ELF-1 (cell line): ENCODE data around the gene SEMA5A.

ENCODE experiments used
- DNase-seq: peaks from one replicate; pipeline ENCODE4 v3.0.0-alpha.2; 2016; ENCODE audit warnings: low read depth, low spot score

Gene SEMA5A

DNA sequence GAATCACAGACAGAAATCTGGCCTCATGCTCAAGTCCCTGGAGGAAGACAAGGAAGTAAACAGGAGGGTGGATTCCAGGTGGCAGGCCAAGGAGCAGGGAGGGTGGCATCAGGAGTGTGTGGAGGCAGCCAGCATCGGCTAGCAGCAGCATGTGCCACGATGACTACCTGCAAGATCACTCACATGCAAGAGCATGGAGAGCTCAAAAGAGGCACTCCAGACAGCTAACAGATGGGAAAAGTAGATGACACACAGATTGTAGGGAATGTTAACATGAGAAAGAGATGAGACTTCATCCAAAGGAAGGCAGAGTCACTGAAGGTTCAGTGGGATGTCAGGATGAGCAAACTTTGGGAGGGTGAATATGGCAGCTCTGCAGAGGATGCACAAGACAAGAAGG is 104.3 kb downstream of the SEMA5A start:
- no peak for DNase-seq

DNA sequence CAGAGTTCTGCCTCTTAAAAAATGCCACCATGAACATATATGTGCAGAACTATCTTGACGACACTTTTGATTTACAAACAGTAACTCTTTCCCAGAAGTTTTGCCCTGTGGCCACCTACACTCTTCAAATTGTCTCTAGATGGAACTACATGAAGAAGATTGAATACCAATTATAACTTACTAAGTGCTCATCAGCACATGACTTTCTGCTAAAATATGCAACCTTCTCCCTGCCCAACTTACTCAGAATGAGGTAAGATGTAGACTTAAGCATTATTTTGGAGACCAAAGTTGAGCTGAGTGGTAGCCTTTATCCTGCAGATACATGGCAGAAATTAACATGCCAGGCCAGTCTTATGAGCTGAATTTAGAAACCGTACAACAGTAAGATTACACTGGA is 105.4 kb downstream of the SEMA5A start:
- no peak for DNase-seq

DNA sequence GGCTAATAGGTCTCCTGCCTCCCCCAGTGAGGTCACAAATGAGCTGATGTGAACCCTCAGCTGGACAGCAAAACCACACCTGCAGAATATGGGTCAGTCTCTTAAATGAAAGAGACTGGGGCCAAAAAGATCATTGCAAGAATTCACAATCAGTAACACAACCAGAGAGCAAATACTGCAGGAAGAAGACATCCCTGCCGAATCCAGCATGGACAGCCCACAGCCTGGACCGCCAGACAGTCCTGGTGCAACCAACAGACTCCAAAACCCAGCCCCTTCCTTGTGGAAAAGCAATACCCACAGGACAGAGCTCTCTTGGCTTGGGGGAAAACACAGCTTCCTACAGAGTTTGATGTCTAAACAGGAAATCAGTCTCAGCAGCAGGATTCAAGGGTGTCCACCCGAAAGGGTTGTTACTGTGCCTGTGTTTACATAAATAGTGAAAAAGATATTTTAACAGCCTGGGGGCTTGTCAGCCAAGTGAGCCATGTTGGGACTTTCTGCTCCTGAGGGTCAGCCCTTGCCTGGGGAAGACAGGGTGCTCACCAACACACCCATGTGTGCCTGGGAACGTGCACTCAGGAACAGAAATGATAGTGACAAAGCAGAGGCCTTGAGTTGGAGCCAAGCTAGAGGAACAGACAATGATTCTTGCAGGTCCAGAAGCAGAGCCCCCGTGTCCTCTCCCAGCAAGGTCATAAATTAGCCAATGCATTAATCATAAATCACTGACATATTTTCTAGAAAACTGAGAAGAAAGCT is 106.2 kb downstream of the SEMA5A start:
- peak; percentile 24 for DNase-seq

DNA sequence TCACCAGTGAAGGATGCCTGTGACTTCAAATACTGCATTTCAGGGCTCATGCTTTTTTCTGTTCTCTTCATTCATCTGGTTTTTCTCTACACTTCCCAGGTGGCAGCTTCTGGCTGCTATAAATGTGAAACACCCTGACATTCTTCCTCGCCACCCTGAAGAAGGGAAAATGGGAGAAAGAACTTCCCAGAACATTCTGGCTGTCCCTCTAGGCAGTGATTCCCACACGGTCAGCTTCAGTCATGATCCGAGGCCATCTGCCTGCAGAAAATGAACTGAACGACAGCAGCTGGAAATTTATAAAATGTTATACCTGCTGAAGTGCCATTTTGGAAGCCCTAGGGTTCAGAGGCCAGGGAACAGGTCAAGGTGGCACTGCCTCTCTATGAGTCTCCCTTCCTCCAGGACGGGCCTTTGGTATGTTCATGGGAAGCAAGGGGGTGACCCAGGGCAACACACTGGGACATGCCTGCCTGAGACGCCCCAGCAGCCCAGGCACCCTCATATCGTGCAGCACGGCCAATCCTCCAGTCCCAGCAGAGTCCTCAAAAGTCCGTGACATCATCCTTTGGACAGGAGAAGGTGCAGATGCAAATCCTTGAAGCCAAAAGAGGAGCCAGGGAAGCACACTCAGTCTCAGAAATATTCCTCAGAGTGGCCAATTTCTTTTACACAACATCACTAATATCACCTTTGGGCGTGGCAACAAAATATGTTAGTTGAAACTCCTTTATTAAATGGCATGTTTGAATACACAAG is 107.1 kb downstream of the SEMA5A start:
- DNase-seq, result no peak

DNA sequence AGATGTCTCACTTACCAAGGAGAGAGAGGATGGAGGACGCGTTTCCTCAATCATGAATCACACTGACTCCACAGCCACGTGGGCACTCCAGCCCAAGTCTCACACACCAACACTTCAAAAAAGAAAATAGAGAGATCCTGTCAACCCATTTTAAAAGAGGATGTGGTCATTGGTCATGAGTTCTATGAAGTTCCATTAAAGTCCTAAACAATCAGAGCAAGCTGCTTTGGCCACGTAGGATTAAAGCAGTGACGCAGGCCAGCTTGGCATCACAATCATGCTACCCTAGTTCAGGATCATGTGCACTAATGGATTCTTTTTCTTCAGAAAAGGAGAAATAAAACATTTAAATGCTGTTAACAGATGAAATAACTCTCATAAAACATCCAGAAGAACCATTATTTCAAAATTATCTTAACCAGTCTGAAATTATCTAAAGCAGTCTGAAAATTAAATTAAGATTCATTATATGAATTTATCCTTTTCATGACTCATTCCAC is 108.1 kb downstream of the SEMA5A start:
- DNase-seq, result no peak

DNA sequence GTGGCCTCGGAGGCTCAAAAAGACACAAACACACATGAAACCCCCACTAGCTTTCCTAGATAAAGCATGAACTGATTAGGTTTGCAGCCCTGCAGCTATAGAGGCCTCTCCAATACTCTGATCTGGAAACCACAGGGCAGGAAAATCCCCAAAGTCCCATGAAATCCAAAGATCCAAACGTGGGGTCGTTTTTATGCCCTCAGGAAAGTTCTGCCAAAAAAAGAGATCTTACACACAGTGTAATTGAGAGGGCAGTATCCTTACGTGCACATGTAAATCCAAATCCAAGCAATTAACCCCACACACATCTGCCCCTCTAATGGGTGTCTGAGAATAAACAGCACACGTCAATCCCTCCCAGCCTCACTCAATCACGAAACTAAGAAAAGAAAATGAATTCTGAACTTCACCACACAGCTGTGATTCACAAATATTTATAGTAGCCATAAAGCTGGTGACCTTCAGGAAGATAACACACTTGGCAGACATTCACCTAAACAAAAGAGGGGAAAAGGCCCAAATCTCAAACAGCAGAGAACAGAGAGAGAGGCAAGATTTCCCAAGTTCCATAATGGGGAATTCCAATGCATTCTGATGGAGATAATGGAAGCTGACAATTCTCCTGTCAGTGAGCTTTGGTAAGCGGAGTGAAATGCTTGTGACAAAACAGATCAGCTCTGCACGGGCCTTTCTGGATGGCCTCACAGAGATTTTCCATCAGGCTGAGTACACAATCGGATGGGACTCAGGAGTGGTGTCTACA is 114.2 kb downstream of the SEMA5A start:
- DNase-seq, result peak; percentile 34

DNA sequence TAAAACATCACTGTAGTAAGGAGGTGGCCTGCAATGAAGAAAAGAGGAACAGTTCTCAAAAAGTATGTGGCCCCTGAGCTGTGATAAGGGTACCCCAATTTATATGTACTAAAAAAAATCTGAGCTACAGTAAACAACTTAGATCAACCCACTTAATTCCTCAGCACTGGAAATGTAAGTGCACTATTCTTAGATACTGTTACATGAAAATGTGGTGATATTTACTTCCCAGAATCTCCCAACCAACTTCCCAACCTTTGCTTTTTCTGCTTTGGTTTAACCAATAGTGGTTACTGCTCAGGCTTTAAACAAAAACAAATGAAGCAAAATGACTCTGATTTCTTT is 114.8 kb downstream of the SEMA5A start:
- no peak for DNase-seq

DNA sequence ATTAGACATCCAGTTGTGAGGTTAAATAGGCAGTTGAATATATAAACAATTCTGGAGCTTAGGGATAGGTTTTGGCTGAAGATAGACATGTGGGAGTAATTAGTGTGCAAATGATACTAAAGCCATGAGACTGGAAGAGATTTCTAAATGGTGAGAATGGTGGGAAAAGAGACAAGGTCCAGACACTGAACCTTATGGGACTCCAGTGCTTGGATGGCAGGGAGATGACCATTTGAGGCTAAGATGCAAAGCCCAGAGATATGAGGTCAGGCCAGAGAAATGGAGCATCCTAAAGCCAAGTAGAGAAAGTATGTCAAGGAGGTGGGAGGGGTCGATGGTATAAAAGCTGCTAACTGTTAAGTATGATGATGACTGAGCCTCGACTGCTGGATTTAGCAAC is 115.6 kb downstream of the SEMA5A start:
- no peak for DNase-seq

DNA sequence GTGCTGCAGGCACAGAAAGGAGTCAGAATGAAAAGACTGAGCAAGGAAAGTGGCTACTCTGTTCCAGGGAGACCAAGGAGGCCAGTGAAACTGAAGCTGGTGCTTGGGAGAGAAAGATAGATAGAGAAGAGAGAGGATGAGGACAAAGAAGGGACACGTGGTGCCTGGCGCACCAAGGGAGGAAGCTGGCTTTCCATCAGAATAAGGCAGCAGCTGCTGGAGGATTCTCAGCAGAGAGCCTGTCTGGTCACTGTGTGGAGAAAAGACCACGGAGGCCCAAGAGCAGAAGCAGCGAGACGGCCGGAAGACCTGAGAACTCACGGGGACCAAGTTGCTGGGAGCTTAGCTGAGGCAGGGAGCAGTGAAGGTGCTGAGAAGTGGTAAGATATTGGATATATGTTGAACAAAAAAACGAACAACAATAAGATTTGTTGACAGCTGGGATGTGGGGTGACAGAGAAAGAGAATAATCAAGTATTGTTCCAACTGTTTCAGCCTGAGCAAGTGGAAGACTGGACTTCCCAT is 116.1 kb downstream of the SEMA5A start:
- DNase-seq, result no peak

DNA sequence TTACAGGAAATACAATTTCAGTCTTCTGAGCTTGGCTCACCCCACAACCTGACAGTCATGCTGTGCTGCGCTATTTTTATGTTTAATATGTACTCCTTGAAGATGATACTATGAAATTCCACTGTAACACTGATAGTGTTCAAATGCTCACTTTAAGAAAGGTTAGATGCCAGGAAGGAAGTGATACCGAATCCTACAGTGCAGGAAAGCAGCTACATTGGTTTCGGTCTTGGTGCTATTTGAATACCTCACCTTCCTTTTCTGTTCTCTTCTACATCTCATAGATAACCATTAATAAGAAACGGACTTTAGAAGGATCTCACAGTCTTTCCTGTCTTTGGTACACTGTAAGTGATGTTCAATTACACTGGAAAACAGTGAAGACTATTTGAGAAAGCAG is 117.6 kb downstream of the SEMA5A start:
- no peak for DNase-seq

DNA sequence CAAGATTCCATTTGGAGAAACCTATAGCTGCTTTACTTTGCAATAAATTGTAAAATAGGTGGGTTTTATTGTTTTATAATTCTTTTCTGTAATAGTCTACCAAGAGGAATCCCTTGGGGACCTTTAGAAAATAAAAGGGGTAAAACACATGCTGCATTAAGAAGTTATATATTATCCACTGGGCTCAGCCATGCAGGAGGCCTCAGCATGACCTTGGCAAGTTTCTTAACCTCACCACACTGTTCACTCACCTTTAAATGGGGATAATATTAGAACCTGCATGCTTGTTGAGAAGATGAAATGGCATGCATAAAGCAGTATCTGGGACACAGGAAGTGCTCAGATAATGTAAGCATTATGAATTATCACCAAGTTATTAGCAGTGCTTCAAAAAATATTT is 120.2 kb downstream of the SEMA5A start:
- DNase-seq, result no peak

DNA sequence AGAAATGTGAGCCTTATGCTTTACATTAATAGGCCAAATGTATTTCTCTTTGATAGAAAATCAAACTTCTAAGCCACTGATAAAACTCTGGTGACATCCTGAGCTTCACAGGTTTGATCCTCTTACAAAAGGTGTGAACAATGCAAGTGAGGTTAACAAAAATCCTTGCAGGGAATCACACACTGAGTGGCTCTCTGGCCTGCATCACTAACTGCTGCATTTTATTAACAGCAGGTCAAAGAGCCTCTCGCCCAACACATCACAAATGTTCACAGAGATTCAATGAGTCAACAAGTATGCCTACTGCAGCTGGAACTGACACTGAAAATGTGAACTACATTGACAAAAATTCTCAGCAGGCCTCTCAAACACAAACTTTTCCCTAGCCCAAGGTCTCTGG is 122.3 kb downstream of the SEMA5A start:
- DNase-seq, result no peak

DNA sequence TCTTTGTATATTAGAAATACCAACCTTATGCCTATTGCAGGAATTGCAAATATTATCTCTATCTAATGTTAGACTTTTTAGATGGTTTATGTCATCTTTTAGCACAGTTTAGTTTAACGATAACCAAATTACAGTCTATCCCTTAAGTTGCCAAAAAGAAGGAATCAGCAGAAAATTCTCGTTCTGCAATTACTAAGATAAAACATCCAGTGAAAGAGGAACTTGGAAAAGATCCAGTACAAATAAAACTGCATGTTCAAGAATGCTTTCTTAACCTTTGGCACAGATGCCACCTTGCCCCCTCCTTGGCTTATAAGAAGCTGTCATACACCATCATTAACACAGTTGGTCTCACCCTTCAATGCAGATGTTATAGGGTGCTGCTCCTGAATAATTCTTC is 124.0 kb downstream of the SEMA5A start:
- no peak for DNase-seq

DNA sequence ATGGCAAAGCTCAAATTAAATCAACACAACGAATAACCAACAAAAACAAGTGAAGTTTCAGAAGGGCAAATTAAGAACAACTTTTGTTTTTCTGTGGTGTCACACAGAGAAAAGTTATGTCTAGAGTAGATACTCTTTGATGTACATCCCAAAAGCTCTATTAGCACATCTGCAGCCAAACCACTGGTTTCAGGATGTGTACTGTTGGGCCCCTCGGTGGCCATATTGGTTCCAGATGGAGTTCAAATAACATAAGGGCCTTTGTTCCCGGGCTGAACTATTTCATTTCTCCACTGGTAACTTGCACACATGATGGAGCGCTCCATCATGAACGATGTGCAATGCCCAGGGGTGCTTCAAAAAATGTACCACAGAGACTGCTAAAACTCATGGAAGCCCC is 126.1 kb downstream of the SEMA5A start:
- DNase-seq, result no peak

DNA sequence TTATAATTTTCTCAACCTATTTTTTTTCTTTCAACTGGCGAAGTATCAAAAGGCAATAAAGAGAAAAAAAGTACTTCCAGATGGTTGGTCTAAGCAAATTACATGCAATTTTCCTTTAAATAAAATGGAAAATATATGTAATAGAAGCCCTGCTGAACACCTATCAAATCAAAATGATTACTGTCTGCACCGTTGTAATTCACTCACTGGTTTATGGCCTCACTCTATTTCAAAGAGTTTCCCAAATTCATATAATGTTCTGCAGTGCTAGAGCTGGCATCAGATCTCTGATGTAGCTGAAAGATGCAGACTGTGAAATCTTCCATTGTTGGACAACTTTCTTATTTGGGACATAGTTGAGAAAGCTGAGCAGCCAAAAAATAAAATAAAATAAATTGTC is 130.3 kb downstream of the SEMA5A start:
- DNase-seq, result no peak

DNA sequence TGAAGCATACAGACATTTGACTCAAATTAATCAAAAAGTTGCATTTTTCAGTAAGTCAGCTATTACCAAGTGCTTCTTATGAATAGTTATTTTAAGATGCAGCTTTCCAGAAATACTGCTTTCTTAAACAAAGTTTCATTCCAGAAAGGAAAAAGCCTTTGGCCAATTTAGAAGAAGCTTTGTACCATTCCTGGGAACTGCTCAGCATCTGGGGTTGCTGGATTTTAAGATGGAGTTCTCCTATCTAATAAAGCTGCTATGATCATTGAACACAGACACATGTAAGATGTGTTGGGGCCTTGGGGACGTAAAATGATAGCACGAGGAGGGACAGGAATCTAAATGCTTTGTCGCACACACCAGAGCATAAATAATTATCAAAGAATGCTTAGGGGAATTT is 130.8 kb downstream of the SEMA5A start:
- no peak for DNase-seq

DNA sequence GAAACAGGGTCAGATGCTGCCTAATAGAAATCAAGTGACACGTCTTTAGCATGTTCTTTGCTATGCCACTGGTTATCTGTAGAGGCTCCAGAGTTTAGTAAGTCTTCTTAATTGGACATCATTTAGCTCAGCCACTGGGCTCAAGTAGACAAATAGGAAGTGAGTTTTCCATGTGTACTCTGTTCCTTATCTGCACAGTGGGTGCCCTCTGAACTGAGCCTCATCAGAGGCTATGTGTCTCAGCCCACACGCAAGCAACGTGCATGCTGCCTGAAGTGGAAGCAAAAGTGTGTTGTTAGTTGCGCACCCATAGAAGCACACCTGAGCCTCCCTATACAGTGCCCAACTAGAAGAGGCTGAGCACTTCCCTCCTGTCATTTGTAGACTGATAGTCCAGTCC is 134.7 kb downstream of the SEMA5A start:
- DNase-seq, result no peak

DNA sequence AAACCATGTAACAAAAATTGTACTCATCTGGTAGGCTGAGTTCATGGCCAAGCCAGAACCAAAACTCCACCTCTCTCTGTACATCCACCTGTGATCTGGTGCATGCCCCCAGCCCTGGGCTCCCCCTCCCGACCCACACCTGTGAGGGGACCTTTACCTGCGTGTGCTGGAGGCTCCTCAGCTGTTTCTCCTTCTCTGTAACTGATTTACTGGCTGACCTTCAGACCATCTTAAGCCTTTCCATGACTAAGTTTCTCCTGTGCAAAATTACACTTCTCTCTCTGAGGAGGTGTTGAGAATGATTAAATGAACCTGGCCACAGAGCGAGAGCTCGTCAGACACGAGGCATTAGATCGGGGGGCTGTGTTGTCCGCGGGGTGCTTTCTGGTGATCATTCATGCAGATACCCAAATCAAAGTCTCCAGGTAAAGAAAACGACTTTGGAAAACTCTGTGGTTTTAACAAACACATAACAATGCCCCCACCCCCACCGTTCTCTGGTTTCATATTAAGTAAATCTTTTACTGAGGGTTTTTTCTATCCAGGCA is 136.4 kb downstream of the SEMA5A start:
- DNase-seq, result no peak

DNA sequence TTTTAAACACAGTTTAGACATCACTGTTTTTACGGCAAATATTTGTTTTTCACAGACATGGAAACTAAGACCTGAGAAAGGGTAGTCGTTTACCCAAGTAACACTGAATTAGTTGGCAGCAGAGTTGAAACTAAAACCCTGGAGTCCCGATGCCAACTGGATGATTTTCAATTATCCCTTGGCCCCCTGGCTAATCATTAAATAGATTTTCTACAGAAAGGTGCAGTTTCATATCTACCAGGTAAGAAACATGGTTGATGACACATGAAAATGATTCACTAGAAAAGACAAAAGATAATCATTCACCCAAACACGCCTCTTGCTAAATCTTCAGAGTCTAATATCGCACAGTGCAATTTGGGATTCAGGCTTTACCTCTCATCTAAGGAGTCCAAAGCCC is 136.9 kb downstream of the SEMA5A start:
- DNase-seq, result no peak

DNA sequence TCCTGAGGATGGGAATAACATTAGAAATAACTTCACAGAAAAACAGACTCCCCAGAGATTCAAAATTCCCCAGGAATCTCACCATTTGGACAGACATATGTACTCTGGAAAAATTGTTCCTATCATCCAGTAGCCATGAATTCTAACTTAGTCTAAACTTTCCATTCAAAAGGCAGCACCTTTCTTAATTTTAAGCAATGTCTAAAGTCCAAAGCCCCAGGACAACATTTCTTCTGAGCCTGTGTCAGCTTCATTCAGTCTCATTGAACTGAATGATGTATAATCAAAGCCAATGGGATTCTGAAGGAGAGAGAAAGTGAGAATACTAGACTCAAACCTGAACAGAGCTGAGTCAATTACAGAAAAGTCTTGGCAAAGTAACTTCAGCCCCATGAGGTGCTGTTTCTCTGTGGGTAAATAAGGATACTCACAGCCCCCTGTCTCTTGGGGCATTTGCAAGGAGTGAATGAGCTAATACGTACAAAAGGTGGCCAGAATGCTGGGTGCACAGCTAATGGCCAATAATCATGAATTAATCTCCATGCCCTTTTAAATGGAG is 140.6 kb downstream of the SEMA5A start:
- no peak for DNase-seq

DNA sequence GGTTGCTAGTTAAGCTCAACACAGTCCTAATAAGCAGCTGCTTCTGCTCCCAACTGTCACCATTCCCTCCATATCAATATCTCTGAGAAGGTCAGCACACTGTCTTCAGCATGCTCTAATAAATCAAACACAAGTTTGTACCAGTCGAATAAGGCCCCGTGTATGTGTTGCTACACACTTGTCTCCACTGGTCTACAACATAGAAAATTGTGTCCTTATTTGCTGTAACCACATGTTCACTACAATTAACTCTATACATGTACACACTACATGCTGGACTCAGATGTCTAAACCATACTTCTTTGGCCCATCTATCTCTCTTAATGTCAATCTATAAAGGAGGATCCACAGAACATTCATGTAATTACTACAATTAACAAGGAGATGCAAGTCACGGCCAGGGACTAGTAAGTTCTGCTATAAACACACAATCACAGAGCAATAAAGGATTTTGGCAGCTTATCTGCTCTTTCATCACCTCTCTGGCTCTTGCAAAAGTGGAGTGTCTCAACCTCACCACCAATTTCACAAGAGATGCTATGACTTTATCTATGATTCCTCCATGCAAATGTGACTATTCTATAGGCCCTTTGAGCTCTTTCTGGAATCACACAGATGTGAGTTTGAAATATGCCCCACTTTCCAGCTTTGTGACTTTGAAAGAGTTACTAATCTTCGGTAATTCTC is 143.9 kb downstream of the SEMA5A start:
- DNase-seq, result no peak
